GM06990 (cell line): ENCODE data around the gene TRIM22.

Source experiments
- DNase-seq: peaks from one replicate; pipeline ENCODE4 v3.0.0-alpha.2; 2011; ENCODE audit not compliant: insufficient read length; ENCODE audit errors: extremely low read depth
- H3K27me3 ChIP-seq: replicated peaks from 2 replicates; pipeline ENCODE4 v1.6.0; 2011; ENCODE audit warnings: low read length; ENCODE audit not compliant: control insufficient read depth, insufficient read depth
- H3K36me3 ChIP-seq: 2 replicates; pipeline ENCODE4 v1.5.1; 2011; ENCODE audit warnings: low read length; ENCODE audit not compliant: control insufficient read depth, insufficient read depth
- H3K4me3 ChIP-seq: replicated peaks from 2 replicates; pipeline ENCODE4 v1.5.1; 2011; ENCODE audit warnings: low read depth, mild to moderate bottlenecking, control low read depth, low read length
- TF ChIP-seq, protein P1 (sequence below): IDR thresholded peaks from 2 replicates; pipeline ENCODE4 v1.5.1; 2011; ENCODE audit warnings: low read length, control low read depth, mild to moderate bottlenecking, inconsistent platforms; ENCODE audit not compliant: insufficient read depth, poor library complexity, severe bottlenecking

TRIM22 gene

DNA sequence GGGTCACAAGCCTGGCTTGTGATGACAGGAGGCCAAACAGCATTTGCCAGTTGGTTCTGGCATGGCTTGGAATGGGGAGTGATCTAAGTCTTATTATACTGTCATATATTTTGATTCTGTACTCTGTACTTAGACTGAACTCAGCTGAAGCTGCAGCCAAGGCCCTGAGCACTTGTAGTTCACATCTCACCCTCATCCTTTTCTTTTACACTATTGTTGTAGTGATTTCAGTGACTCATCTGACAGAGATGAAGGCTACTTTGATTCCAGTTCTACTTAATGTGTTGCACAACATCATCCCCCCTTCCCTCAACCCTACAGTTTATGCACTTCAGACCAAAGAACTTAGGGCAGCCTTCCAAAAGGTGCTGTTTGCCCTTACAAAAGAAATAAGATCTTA lies 47.5 kb downstream of the TRIM22 start:
- Histone ChIP-seq H3K36me3 (no peaks in the 10 kb centered on the region), H3K27me3 (no peaks in the 10 kb centered on the region), H3K4me3 (no peak overlapping the region)
- no peak for DNase-seq
- TF ChIP-seq, protein P1, sequence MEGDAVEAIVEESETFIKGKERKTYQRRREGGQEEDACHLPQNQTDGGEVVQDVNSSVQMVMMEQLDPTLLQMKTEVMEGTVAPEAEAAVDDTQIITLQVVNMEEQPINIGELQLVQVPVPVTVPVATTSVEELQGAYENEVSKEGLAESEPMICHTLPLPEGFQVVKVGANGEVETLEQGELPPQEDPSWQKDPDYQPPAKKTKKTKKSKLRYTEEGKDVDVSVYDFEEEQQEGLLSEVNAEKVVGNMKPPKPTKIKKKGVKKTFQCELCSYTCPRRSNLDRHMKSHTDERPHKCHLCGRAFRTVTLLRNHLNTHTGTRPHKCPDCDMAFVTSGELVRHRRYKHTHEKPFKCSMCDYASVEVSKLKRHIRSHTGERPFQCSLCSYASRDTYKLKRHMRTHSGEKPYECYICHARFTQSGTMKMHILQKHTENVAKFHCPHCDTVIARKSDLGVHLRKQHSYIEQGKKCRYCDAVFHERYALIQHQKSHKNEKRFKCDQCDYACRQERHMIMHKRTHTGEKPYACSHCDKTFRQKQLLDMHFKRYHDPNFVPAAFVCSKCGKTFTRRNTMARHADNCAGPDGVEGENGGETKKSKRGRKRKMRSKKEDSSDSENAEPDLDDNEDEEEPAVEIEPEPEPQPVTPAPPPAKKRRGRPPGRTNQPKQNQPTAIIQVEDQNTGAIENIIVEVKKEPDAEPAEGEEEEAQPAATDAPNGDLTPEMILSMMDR: no peak

DNA sequence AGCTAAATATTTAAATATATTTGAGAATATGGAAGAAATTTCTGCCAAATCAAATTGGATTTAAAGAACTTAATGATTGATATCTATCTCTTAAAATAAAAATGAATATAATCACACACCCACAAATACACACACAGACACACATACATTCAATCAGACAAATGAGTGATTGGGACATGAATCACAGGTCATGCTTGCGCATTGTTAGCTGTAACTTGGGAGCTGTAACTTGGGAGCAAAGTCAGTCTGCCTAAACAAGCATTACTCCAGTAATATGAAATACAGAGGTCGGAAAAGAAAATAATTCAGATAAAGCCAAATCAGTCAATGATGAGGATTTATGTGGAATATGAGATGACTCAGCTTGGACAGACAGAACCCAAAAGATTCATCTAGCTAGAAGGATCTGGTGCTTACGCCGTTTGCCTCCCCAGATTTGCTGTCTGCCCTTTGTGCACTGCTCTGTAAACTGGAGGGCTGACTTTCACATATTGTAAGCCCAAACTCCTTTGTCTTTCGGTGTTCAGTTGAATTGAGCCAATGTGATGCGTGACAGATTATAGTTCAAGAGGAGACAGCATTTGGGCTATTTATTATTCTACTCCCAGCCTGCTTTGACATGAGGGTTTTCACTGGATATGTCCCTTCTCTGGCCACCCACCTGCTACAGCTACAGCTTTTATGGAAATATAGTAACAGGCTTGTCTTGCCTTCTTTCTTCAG lies 48.2 kb downstream of the TRIM22 start:
- H3K36me3 ChIP-seq: no peaks in the 10 kb centered on the region
- no peaks in the 10 kb centered on the region for H3K27me3 ChIP-seq
- DNase-seq: no peak
- no peak overlapping the region for H3K4me3 ChIP-seq
- TF ChIP-seq, protein P1: no peak

DNA sequence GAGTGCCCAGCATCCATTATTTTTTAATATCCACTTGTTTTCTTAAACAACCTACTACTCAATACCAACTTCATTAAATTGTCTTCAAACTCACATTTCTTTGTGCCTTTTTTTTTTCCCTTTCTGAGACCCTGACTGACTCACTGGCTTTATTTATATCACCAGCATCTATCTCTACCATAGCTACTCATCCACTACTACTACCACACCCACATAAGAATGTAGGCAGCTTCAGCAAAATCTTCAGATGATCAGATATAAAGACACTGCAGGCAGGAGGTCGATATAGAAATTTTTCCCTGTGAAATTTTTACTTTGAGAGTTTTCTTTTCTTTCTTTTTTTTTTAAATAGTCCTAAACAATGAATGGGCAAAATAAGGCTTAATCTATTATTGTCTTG lies 48.8 kb downstream of the TRIM22 start:
- Histone ChIP-seq H3K36me3 (no peaks in the 10 kb centered on the region), H3K4me3 (no peak overlapping the region), H3K27me3 (no peaks in the 10 kb centered on the region)
- TF ChIP-seq, protein P1: no peak
- DNase-seq: no peak

DNA sequence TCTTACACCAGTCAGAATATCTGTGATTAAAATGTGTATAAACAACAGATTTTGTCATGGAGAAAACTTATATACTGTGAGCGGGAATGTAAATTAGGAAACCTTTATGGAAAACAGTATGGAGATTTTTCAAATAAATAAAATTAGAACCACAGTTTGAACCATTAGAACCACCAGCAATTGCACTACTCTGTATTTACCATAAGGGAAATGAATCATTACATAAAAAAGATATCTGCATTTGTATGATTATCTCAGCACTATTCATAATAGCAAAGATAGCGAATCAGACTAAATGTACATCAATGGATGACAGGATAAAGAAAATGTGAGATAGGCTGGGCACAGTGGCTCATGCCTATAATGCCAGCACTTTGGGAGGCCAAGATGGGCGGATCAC lies 57.0 kb downstream of the TRIM22 start:
- H3K36me3 ChIP-seq: no peaks in the 10 kb centered on the region
- H3K4me3 ChIP-seq: no peak overlapping the region

DNA sequence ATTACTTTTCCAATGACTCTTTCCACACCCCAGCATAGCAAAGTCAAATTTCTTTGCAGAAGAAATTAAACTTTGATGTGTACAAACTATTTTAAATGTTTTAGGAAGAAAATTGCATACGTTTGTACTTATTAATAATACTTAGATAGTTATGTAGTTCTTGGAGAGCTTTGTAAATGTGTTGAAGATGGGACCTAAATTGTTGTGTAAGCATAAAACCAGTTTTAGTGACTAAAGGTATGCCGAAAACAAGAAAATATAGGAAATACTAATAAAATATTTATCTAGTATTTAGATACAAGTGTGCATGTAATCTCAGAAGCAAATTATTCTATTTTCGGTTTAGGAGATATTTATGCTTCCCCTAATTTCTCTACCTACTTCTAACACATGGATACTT lies 60.2 kb downstream of the TRIM22 start:
- Histone ChIP-seq H3K4me3 (no peak overlapping the region), H3K36me3 (no peaks in the 10 kb centered on the region), H3K27me3 (no peaks in the 10 kb centered on the region)
- no peak for DNase-seq
- TF ChIP-seq, protein P1: no peak

More for the DNA sequence above, 57.0 kb downstream of the TRIM22 start:
- no peak for DNase-seq
- TF ChIP-seq, protein P1: no peak
- no peaks in the 10 kb centered on the region for H3K27me3 ChIP-seq

DNA sequence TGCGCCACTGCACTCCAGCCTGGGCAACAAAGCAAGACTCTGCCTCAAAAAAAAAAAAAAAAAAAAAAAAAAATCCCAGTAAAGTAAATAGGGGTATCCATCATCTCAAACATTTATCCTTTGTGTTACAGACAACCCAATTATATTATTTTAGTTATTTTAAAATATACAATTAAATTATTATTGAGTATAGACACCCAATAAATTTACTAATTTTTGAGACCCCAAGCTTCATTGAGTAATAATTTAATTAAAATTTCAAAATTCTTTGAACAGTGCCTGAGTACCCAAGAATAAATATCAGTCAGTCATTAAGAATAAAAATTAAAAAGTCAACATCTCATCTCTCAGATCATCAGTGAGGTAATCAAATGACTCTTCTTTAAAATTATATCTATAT lies 64.4 kb downstream of the TRIM22 start, which contains the start of gene OR52N4:
TSS of gene OR52N4 (plus strand) at position 301 of the 400 bp plus-strand sequence. CDS start 498 bp downstream, outside the sequence.
- H3K27me3 ChIP-seq: no peaks in the 10 kb centered on the region
- H3K4me3 ChIP-seq: no peak within 1 kb of the TSS
- TF ChIP-seq, protein P1: no peak
- no peaks in the 10 kb centered on the region for H3K36me3 ChIP-seq
- no peak for DNase-seq
